Neural progenitor cell (in vitro differentiated cells): Measurements from ENCODE around the gene LTF. TPM values are rescaled to one million over a fixed set of nuclear protein-coding genes. Genes with fewer than 3 reads are reported as not detected.

Experiments used
- DNase-seq: peaks from one replicate; pipeline ENCODE4 v3.0.0-alpha.2; 2016; ENCODE audit warnings: low spot score
- H2AFZ ChIP-seq: fragments of 200-600 bp; sonication (generic); replicated peaks from 2 replicates; pipeline ENCODE4 v1.6.1; 2016; ENCODE audit warnings: antibody characterized with exemption
- H3F3A ChIP-seq: fragments of 200-600 bp; sonication (generic); 2 replicates; pipeline ENCODE4 v1.6.1; 2016; ENCODE audit warnings: antibody characterized with exemption, low read depth
- H3K27ac ChIP-seq: fragments of 200-600 bp; sonication (generic); 2 replicates; pipeline ENCODE4 v1.5.1; 2016; ENCODE audit warnings: mild to moderate bottlenecking
- H3K27me3 ChIP-seq: fragments of 200-600 bp; sonication (generic); 2 replicates; pipeline ENCODE4 v1.6.1; 2016; ENCODE audit warnings: mild to moderate bottlenecking, moderate library complexity
- H3K36me3 ChIP-seq: fragments of 200-600 bp; sonication (generic); 2 replicates; pipeline ENCODE4 v1.5.1; 2016
- H3K4me1 ChIP-seq: fragments of 200-600 bp; sonication (generic); 2 replicates; pipeline ENCODE4 v1.6.1; 2016; ENCODE audit warnings: mixed run types
- H3K4me2 ChIP-seq: fragments of 200-600 bp; sonication (generic); 2 replicates; pipeline ENCODE4 v1.6.1; 2016
- H3K4me3 ChIP-seq: fragments of 200-600 bp; sonication (generic); 2 replicates; pipeline ENCODE4 v1.5.1; 2016
- H3K79me2 ChIP-seq: fragments of 200-600 bp; sonication (generic); 2 replicates; pipeline ENCODE4 v1.6.1; 2016; ENCODE audit warnings: low read depth
- H3K9ac ChIP-seq: fragments of 200-600 bp; sonication (generic); 2 replicates; pipeline ENCODE4 v1.6.1; 2016
- H3K9me3 ChIP-seq: fragments of 200-600 bp; sonication (generic); 2 replicates; pipeline ENCODE4 v1.5.1; 2016; ENCODE audit warnings: low read depth
- H4K20me1 ChIP-seq: fragments of 200-600 bp; sonication (generic); 2 replicates; pipeline ENCODE4 v1.6.1; 2016; ENCODE audit warnings: low read depth
- H3K27ac Mint-ChIP-seq: 3 replicates; pipeline ENCODE4 v1.8.0; 2021; ENCODE audit warnings: mixed read lengths
- H3K27me3 Mint-ChIP-seq: 2 replicates; pipeline ENCODE4 v1.8.0; 2022; ENCODE audit warnings: low read depth, mild to moderate bottlenecking, inconsistent platforms, moderate library complexity, mixed read lengths; ENCODE audit not compliant: insufficient read depth
- H3K36me3 Mint-ChIP-seq: 3 replicates; pipeline ENCODE4 v1.8.0; 2021; ENCODE audit warnings: mixed read lengths
- H3K4me1 Mint-ChIP-seq: 3 replicates; pipeline ENCODE4 v1.8.0; 2021; ENCODE audit warnings: mixed read lengths
- H3K4me3 Mint-ChIP-seq: 3 replicates; pipeline ENCODE4 v1.8.0; 2021; ENCODE audit warnings: mild to moderate bottlenecking, moderate library complexity, mixed read lengths
- H3K9me3 Mint-ChIP-seq: 3 replicates; pipeline ENCODE4 v1.8.0; 2020; ENCODE audit warnings: mixed read lengths
- CTCF ChIP-seq: fragments of 200-600 bp; sonication (generic); IDR thresholded peaks from 2 replicates; pipeline ENCODE4 v1.5.1; 2017; ENCODE audit warnings: antibody characterized with exemption, mild to moderate bottlenecking
- EZH2 ChIP-seq: fragments of 200-600 bp; sonication (generic); IDR thresholded peaks from 2 replicates; pipeline ENCODE4 v1.6.1; 2017; ENCODE audit warnings: antibody characterized with exemption, mild to moderate bottlenecking, moderate library complexity
- EZH2phosphoT487 ChIP-seq: fragments of 200-600 bp; sonication (generic); IDR thresholded peaks from 2 replicates; pipeline ENCODE4 v1.6.1; 2017; ENCODE audit warnings: antibody characterized with exemption
- total RNA-seq: library from RNA; depleted of rRNA; stranded (reverse); fragments of >200 nt; gene quantifications from 2 replicates; pipeline ENCODE4 v1.2.3, GENCODE V29; 2015; ENCODE audit warnings: low replicate concordance

LTF gene
- total RNA-seq, 1 donor from 2014 or later = not detected

- DNase-seq = no peak
- no peaks in the 10 kb centered on the region for H4K20me1 ChIP-seq
- H3K4me3 Mint-ChIP-seq = no peak overlapping the region
- H3K27me3 ChIP-seq = no peaks in the 10 kb centered on the region
- no peaks in the 10 kb centered on the region for H3K36me3 ChIP-seq
- H3K27ac ChIP-seq = no peak overlapping the region
- no peaks in the 10 kb centered on the region for H3K36me3 Mint-ChIP-seq
- H3K27me3 Mint-ChIP-seq = peaks cover 3% of the 10 kb centered on the region
- no peaks in the 10 kb centered on the region for H3K79me2 ChIP-seq
- no peak overlapping the region for H3K9ac ChIP-seq
- H3K4me1 Mint-ChIP-seq = no peaks in the 10 kb centered on the region
- peaks cover 11% of the 10 kb centered on the region for H3K9me3 Mint-ChIP-seq
- no peaks in the 10 kb centered on the region for H3K9me3 ChIP-seq
- H3F3A ChIP-seq = no peaks in the 10 kb centered on the region
- H3K4me1 ChIP-seq = no peaks in the 10 kb centered on the region
- no peak overlapping the region for H3K4me2 ChIP-seq
- no peak overlapping the region for H3K27ac Mint-ChIP-seq
- TF ChIP-seq CTCF (no peak), EZH2 (no peak), EZH2phosphoT487 (no peak)
- no peak overlapping the region for H2AFZ ChIP-seq
- no peak overlapping the region for H3K4me3 ChIP-seq
Measured at GRCh38 chr3:46470831-46471230, 6.1 kb upstream of the LTF start.

GRCh38 chr3:46469680-46470357, 5.1 kb upstream of the LTF start:
- Histone ChIP-seq H4K20me1 (no peaks in the 10 kb centered on the region), H3K36me3 (no peaks in the 10 kb centered on the region), H3F3A (no peaks in the 10 kb centered on the region), H3K4me2 (no peak overlapping the region), H3K79me2 (no peaks in the 10 kb centered on the region), H2AFZ (no peak overlapping the region), H3K27me3 (peaks cover 4% of the 10 kb centered on the region), H3K9me3 (no peaks in the 10 kb centered on the region), H3K27ac (no peak overlapping the region), H3K9ac (no peak overlapping the region), H3K4me1 (no peaks in the 10 kb centered on the region), H3K4me3 (no peak overlapping the region)
- no peak for DNase-seq
- Mint-ChIP-seq H3K27ac (no peak overlapping the region), H3K27me3 (peaks cover 1% of the 10 kb centered on the region), H3K4me1 (no peaks in the 10 kb centered on the region), H3K9me3 (peaks cover 8% of the 10 kb centered on the region), H3K4me3 (no peak overlapping the region), H3K36me3 (no peaks in the 10 kb centered on the region)
- TF ChIP-seq EZH2 (no peak), EZH2phosphoT487 (no peak)

GRCh38 chr3:46468753-46469600, 4.3 kb upstream of the LTF start:
- H3K27me3 Mint-ChIP-seq = peaks cover under 1% of the 10 kb centered on the region
- Histone ChIP-seq H3K36me3 (no peaks in the 10 kb centered on the region), H2AFZ (no peak overlapping the region), H3K27ac (no peak overlapping the region), H4K20me1 (no peaks in the 10 kb centered on the region), H3K9ac (no peak overlapping the region), H3K79me2 (no peaks in the 10 kb centered on the region), H3K4me2 (no peak overlapping the region), H3F3A (no peaks in the 10 kb centered on the region), H3K27me3 (peaks cover 4% of the 10 kb centered on the region), H3K4me1 (no peaks in the 10 kb centered on the region), H3K9me3 (no peaks in the 10 kb centered on the region), H3K4me3 (no peak overlapping the region)
- TF ChIP-seq CTCF (no peak), EZH2 (no peak), EZH2phosphoT487 (no peak)
- H3K27ac Mint-ChIP-seq = no peak overlapping the region
- H3K9me3 Mint-ChIP-seq = no peaks in the 10 kb centered on the region
- no peaks in the 10 kb centered on the region for H3K36me3 Mint-ChIP-seq
- H3K4me3 Mint-ChIP-seq = no peak overlapping the region
- no peaks in the 10 kb centered on the region for H3K4me1 Mint-ChIP-seq
- no peak for DNase-seq

- H3K4me1 Mint-ChIP-seq = no peaks in the 10 kb centered on the region
- H3K4me3 ChIP-seq = no peak overlapping the region
- H3K27me3 Mint-ChIP-seq = peaks cover 4% of the 10 kb centered on the region
- no peaks in the 10 kb centered on the region for H3K4me1 ChIP-seq
- no peak overlapping the region for H3K9ac ChIP-seq
- H4K20me1 ChIP-seq = no peaks in the 10 kb centered on the region
- H3K36me3 Mint-ChIP-seq = no peaks in the 10 kb centered on the region
- TF ChIP-seq CTCF (no peak), EZH2 (no peak), EZH2phosphoT487 (no peak)
- no peaks in the 10 kb centered on the region for H3K79me2 ChIP-seq
- no peak overlapping the region for H3K4me3 Mint-ChIP-seq
- H2AFZ ChIP-seq = no peak overlapping the region
- no peak overlapping the region for H3K27ac Mint-ChIP-seq
- H3K4me2 ChIP-seq = no peak overlapping the region
- no peaks in the 10 kb centered on the region for H3K9me3 ChIP-seq
- no peaks in the 10 kb centered on the region for H3K36me3 ChIP-seq
- H3K9me3 Mint-ChIP-seq = no peaks in the 10 kb centered on the region
- peaks cover 4% of the 10 kb centered on the region for H3K27me3 ChIP-seq
- DNase-seq = no peak
- H3K27ac ChIP-seq = no peak overlapping the region
- no peaks in the 10 kb centered on the region for H3F3A ChIP-seq
Measured at GRCh38 chr3:46467562-46467961, 2.9 kb upstream of the LTF start.
